HepG2 (cell line): ENCODE measurements around the gene PKNOX2. TPM values are rescaled to one million over a fixed set of nuclear protein-coding genes. Genes with fewer than 3 reads are reported as not detected.

Experiments used
- ATAC-seq: fragments of 200-7000 bp; cut with Tn5 transposase; 3 replicates; pipeline ENCODE4 v1.9.1; 2020; ENCODE audit warnings: mild to moderate bottlenecking, moderate library complexity
- BruUV-seq: library from RNA; stranded (reverse); fragments of 400-500 nt; replicated peaks from 2 replicates; lab custom pipeline; 2021; lab: Mats Ljungman, UMichigan
- CTCF ChIA-PET: fragments of 300-600 bp; formaldehyde crosslinking; extraction: SDS; loops from one replicate; lab custom pipeline; 2021; ENCODE audit warnings: low total read pairs, inconsistent platforms, low intra/inter-chr PET ratio; lab: Yijun Ruan, JAX
- POLR2A ChIA-PET: fragments of 350-600 bp; sonication (Branson Sonifier 250); formaldehyde crosslinking; loops from one replicate; lab custom pipeline; 2020; ENCODE audit warnings: antibody characterized with exemption, inconsistent platforms; lab: Yijun Ruan, JAX
- DNase-seq: peaks from one replicate; pipeline ENCODE4 v3.0.0-alpha.2; 2015; ENCODE audit warnings: low spot score
- FAIRE-seq: peaks from 3 replicates; lab custom pipeline; 2011; peaks lifted over from hg19 to GRCh38; lab: Jason Lieb, UNC
- H2AFZ ChIP-seq: one replicate; pipeline ENCODE4 v1.6.1; 2011; ENCODE audit warnings: low read length, inconsistent platforms
- H3K27ac ChIP-seq: fragments of 300-600 bp; 3 replicates; pipeline ENCODE4 v1.8.0; 2011; ENCODE audit warnings: mixed run types, mild to moderate bottlenecking, mixed read lengths, low read length, inconsistent platforms; ENCODE audit not compliant: insufficient read depth; ENCODE audit errors: extremely low read length
- H3K27me3 ChIP-seq, 2 experiments: fragments of 200-600 bp in 1 of 2; 2 replicates in 1 of 2; 3 replicates in 1 of 2; pipeline versions ENCODE4 v1.6.0 to v1.8.0; 2011; ENCODE audit warnings: low read length in 2 of 2, mild to moderate bottlenecking in 2 of 2, moderate library complexity in 2 of 2, inconsistent platforms in 1 of 2; ENCODE audit not compliant: insufficient read depth in 2 of 2, control insufficient read depth in 1 of 2
- H3K36me3 ChIP-seq, 2 experiments: fragments of 200-600 bp in 1 of 2; replicated peaks in 1 of 2; 2 replicates in 1 of 2; 3 replicates in 1 of 2; pipeline versions ENCODE4 v1.5.1 to v1.8.0; 2011; ENCODE audit warnings: low read length in 2 of 2, inconsistent platforms in 1 of 2; ENCODE audit not compliant: insufficient read depth in 2 of 2, control insufficient read depth in 1 of 2
- H3K4me1 ChIP-seq: 2 replicates; pipeline ENCODE4 v1.5.1; 2012; ENCODE audit warnings: low read length, inconsistent platforms; ENCODE audit not compliant: insufficient read depth
- H3K4me2 ChIP-seq: 2 replicates; pipeline ENCODE4 v1.6.0; 2011; ENCODE audit warnings: low read depth, low read length, inconsistent platforms
- H3K4me3 ChIP-seq, 3 experiments: fragments of 200-600 bp in 1 of 3; sonication (generic), shearing (Covaris generic) in 1 of 3; replicated peaks in 1 of 3; 2 replicates each; pipeline ENCODE4 v1.5.1; 2011 to 2016; ENCODE audit warnings: low read length in 3 of 3, inconsistent platforms in 2 of 3, low read depth in 2 of 3, mild to moderate bottlenecking in 2 of 3, control low read depth in 1 of 3, mixed read lengths in 1 of 3; ENCODE audit not compliant: insufficient read depth in 1 of 3
- H3K79me2 ChIP-seq: one replicate; pipeline ENCODE4 v1.6.1; 2011; ENCODE audit warnings: low read length, inconsistent platforms; ENCODE audit not compliant: insufficient read depth
- H3K9ac ChIP-seq: 2 replicates; pipeline ENCODE4 v1.6.0; 2011; ENCODE audit warnings: mild to moderate bottlenecking, low read depth, low read length, inconsistent platforms; ENCODE audit not compliant: insufficient read depth
- H3K9me3 ChIP-seq: 2 replicates; pipeline ENCODE4 v1.5.1; 2012; ENCODE audit warnings: mild to moderate bottlenecking, low read length
- H4K20me1 ChIP-seq: 2 replicates; pipeline ENCODE4 v1.6.0; 2011; ENCODE audit warnings: inconsistent platforms, mild to moderate bottlenecking, low read length, moderate library complexity; ENCODE audit not compliant: insufficient read depth
- ARHGAP35 ChIP-seq: sonication (generic); formaldehyde crosslinking; IDR thresholded peaks from 2 replicates; pipeline ENCODE4 v1.9.0; 2022; ENCODE audit warnings: mild to moderate bottlenecking, inconsistent platforms, moderate library complexity, missing genetic modification reagents, borderline replicate concordance
- FOSL1 ChIP-seq: sonication (generic); formaldehyde crosslinking; IDR thresholded peaks from 2 replicates; pipeline ENCODE4 v1.9.0; 2021; ENCODE audit warnings: missing genetic modification reagents, borderline replicate concordance
- HES4 ChIP-seq: sonication (generic); formaldehyde crosslinking; IDR thresholded peaks from 2 replicates; pipeline ENCODE4 v1.9.0; 2021; ENCODE audit warnings: mild to moderate bottlenecking, missing genetic modification reagents, borderline replicate concordance
- HINFP ChIP-seq: sonication (generic); formaldehyde crosslinking; IDR thresholded peaks from 2 replicates; pipeline ENCODE4 v1.4.0; 2020; ENCODE audit warnings: low read depth, mild to moderate bottlenecking, missing genetic modification reagents
- MYNN ChIP-seq: sonication (generic); formaldehyde crosslinking; IDR thresholded peaks from 2 replicates; pipeline ENCODE4 v1.4.0; 2020; ENCODE audit warnings: mild to moderate bottlenecking, low read depth, missing genetic modification reagents
- NFYB ChIP-seq: sonication (generic); formaldehyde crosslinking; IDR thresholded peaks from 2 replicates; pipeline ENCODE4 v1.4.0; 2020; ENCODE audit warnings: missing genetic modification reagents
- POGK ChIP-seq: sonication (generic); formaldehyde crosslinking; conservative IDR thresholded peaks from 2 replicates; pipeline ENCODE4 v1.8.0; 2022; ENCODE audit warnings: mild to moderate bottlenecking, moderate library complexity, missing genetic modification reagents
- POLR2AphosphoS5 ChIP-seq: IDR thresholded peaks from 2 replicates; pipeline ENCODE4 v1.6.1; 2012; ENCODE audit warnings: low read depth, low read length
- REXO4 ChIP-seq: sonication (generic); formaldehyde crosslinking; IDR thresholded peaks from 2 replicates; pipeline ENCODE4 v1.8.0; 2022; ENCODE audit warnings: missing genetic modification reagents, mild to moderate bottlenecking, borderline replicate concordance
- RXRB ChIP-seq: IDR thresholded peaks from 2 replicates; pipeline ENCODE4 v1.6.1; 2016; ENCODE audit warnings: borderline replicate concordance, missing genetic modification reagents, missing compliant biosample characterization
- SMAD9 ChIP-seq: sonication (generic); formaldehyde crosslinking; IDR thresholded peaks from 2 replicates; pipeline ENCODE4 v1.5.1; 2020; ENCODE audit warnings: mild to moderate bottlenecking, missing genetic modification reagents
- SSRP1 ChIP-seq: IDR thresholded peaks from 2 replicates; pipeline ENCODE4 v1.6.1; 2016; ENCODE audit warnings: control low read depth
- ZNF101 ChIP-seq: sonication (generic); formaldehyde crosslinking; IDR thresholded peaks from 2 replicates; pipeline ENCODE4 v1.4.0; 2020; ENCODE audit warnings: mild to moderate bottlenecking, low read depth, missing genetic modification reagents, borderline replicate concordance
- ZNF235 ChIP-seq: sonication (generic); formaldehyde crosslinking; IDR thresholded peaks from 2 replicates; pipeline ENCODE4 v1.8.1; 2023; ENCODE audit warnings: mild to moderate bottlenecking, missing genetic modification reagents, borderline replicate concordance
- ZNF30 ChIP-seq: sonication (generic); formaldehyde crosslinking; IDR thresholded peaks from 2 replicates; pipeline ENCODE4 v1.5.0; 2020; ENCODE audit warnings: mild to moderate bottlenecking, missing genetic modification reagents
- ZNF597 ChIP-seq: sonication (generic); formaldehyde crosslinking; IDR thresholded peaks from 2 replicates; pipeline ENCODE4 v1.5.0; 2020; ENCODE audit warnings: missing genetic modification reagents
- ZNF615 ChIP-seq: sonication (generic); formaldehyde crosslinking; IDR thresholded peaks from 2 replicates; pipeline ENCODE4 v1.5.0; 2020; ENCODE audit warnings: mild to moderate bottlenecking, missing genetic modification reagents, borderline replicate concordance
- ZNF704 ChIP-seq: sonication (generic); formaldehyde crosslinking; IDR thresholded peaks from 2 replicates; pipeline ENCODE4 v1.8.1; 2023; ENCODE audit warnings: mild to moderate bottlenecking, inconsistent platforms, moderate library complexity, missing genetic modification reagents, borderline replicate concordance
- ZNF740 ChIP-seq: sonication (generic); formaldehyde crosslinking; IDR thresholded peaks from 2 replicates; pipeline ENCODE4 v1.4.0; 2020; ENCODE audit warnings: missing genetic modification reagents
- WGBS: methylation state at CpG from one replicate; pipeline ENCODE4 v1.1.6; 2017; ENCODE audit warnings: low lambda C conversion rate; 5-methylcytosine and 5-hydroxymethylcytosine counted together
- in situ Hi-C: cut with HindIII; loops from 2 replicates; pipeline ENCODE4 v1.10.0; 2017; ENCODE audit warnings: low pct_unique_long_range_greater_than_20kb; ENCODE audit not compliant: extremely low pct_ligation_motif_present
- intact Hi-C: fragments of 100-400 bp; cut with micrococcal nuclease; formaldehyde crosslinking; loops from one replicate; pipeline ENCODE4 v1.10.0; 2022; ENCODE audit not compliant: unreplicated experiment
- polyA plus RNA-seq, 8 experiments: library from polyadenylated mRNA; depleted of rRNA in 3 of 8; stranded (reverse) in 7 of 8; unstranded in 1 of 8; fragments of >200 nt; fragmentation: Illumina TruSeq in 4 of 8; extraction: Trizol in 4 of 8; gene quantifications; 2 replicates each; pipeline versions ENCODE4 v1.2.1 to v1.2.3, GENCODE V29; 2011 to 2016; ENCODE audit warnings: low read depth in 4 of 8, missing spikeins in 1 of 8, mixed read lengths in 1 of 8; ENCODE audit not compliant: insufficient read depth in 1 of 8
- total RNA-seq, 5 experiments: library from RNA; depleted of rRNA; stranded (reverse); fragments of >200 nt; fragmentation: Illumina TruSeq; extraction: Trizol; gene quantifications; 2 replicates each; pipeline ENCODE4 v1.2.3, GENCODE V29; 2016; ENCODE audit warnings: low read depth in 1 of 5

Gene PKNOX2
- total and polyA plus RNA-seq, 2 of the 13 experiments (the other 11 are each of a cell fraction or from before 2014, with no cell fraction given) = not detected

- intact Hi-C loops = no loop called here
- POLR2A ChIA-PET = no interaction called here
- H3K4me3 ChIP-seq = no peak overlapping the region
- no peaks in the 10 kb centered on the region for H3K4me1 ChIP-seq
- FAIRE-seq (no peak), ATAC-seq (no peak), DNase-seq (no peak)
- H3K27me3 ChIP-seq = peaks cover 5 to 20% of the 10 kb centered on the region in 2 experiments; a peak in 3 of 5 replicates
- CTCF ChIA-PET = no interaction called here
- no peaks in the 10 kb centered on the region for H3K36me3 ChIP-seq
- H4K20me1 ChIP-seq = no peaks in the 10 kb centered on the region
- TF ChIP-seq REXO4 (CRISPR knock-in tag) (no peak), RXRB (CRISPR knock-in tag) (no peak), ARHGAP35 (no peak), ZNF615 (CRISPR knock-in tag) (no peak), HES4 (CRISPR knock-in tag) (no peak), ZNF30 (no peak), ZNF235 (no peak), SMAD9 (CRISPR knock-in tag) (no peak), FOSL1 (no peak), POLR2AphosphoS5 (no peak), NFYB (CRISPR knock-in tag) (no peak), POGK (CRISPR knock-in tag) (no peak), ZNF704 (CRISPR knock-in tag) (no peak), ZNF740 (CRISPR knock-in tag) (no peak), SSRP1 (CRISPR knock-in tag) (no peak), ZNF597 (CRISPR knock-in tag) (no peak), MYNN (no peak), HINFP (CRISPR knock-in tag) (no peak), ZNF101 (no peak)
- 37% methylated on average over 5 of the region's 5 CpGs for WGBS
- H3K9me3 ChIP-seq = no peaks in the 10 kb centered on the region
- no peak overlapping the region for H3K4me2 ChIP-seq
- H3K27ac ChIP-seq = no peak overlapping the region
- in situ Hi-C loops = no loop called here
- no TSS peak for BruUV-seq
- H3K79me2 ChIP-seq = no peaks in the 10 kb centered on the region
- H3K9ac ChIP-seq = no peak overlapping the region
- no peak overlapping the region for H2AFZ ChIP-seq
Observed at GRCh38 chr11:125251214-125251545, 86.6 kb downstream of the PKNOX2 start.
